ENCODE results near the gene FAM184A.

FAM184A gene

GRCh38 chr6:118914598-118914997 is 163.9 kb downstream of the FAM184A start:
- no peak for DNase-seq (ENCODE audit: low read depth)

- DNase-seq (ENCODE audit: low read depth), result no peak
Measured at GRCh38 chr6:118913161-118913560, 165.3 kb downstream of the FAM184A start.

GRCh38 chr6:118912646-118913045 is 165.8 kb downstream of the FAM184A start:
- no peak for DNase-seq (ENCODE audit: low read depth)

Measured in non-pigmented ciliary epithelial cell (primary cell).